ENCODE measurements around the gene GREM2. TPM values are rescaled to one million over a fixed set of nuclear protein-coding genes. Genes with fewer than 3 reads are reported as not detected.

Gene GREM2
- total RNA-seq, 1 donor from 2014 or later, result 4.2 TPM

- Mint-ChIP-seq H3K4me3 (no peak overlapping the region), H3K27ac (no peak overlapping the region), H3K36me3 (peaks cover 3% of the 10 kb centered on the region), H3K27me3 (no peaks in the 10 kb centered on the region), H3K9me3 (peaks cover 13% of the 10 kb centered on the region), H3K4me1 (ENCODE audit: unreplicated experiment) (no peaks in the 10 kb centered on the region)
- TF ChIP-seq CTCF (conservative IDR thresholded peaks at IDR 0.05), result no peak
- DNase-seq (ENCODE audit: extremely low spot score, unreplicated experiment), result no peak
These were observed 49.8 kb downstream of the GREM2 start for GRCh38 chr1:240562111-240562590.

GRCh38 chr1:240559781-240560180 lies 52.2 kb downstream of the GREM2 start:
- Mint-ChIP-seq H3K9me3 (peaks cover 9% of the 10 kb centered on the region), H3K36me3 (peaks cover 3% of the 10 kb centered on the region), H3K4me3 (no peak overlapping the region), H3K27ac (no peak overlapping the region), H3K4me1 (ENCODE audit: unreplicated experiment) (peaks cover 13% of the 10 kb centered on the region), H3K27me3 (no peaks in the 10 kb centered on the region)
- no peak for DNase-seq (ENCODE audit: extremely low spot score, unreplicated experiment)
- no peak for TF ChIP-seq CTCF (conservative IDR thresholded peaks at IDR 0.05)

GRCh38 chr1:240555524-240555923 lies 56.4 kb downstream of the GREM2 start:
- H3K4me1 Mint-ChIP-seq (ENCODE audit: unreplicated experiment), result peaks cover 13% of the 10 kb centered on the region
- no peak overlapping the region for H3K4me3 Mint-ChIP-seq
- H3K36me3 Mint-ChIP-seq, result peaks cover 3% of the 10 kb centered on the region
- no peaks in the 10 kb centered on the region for H3K27me3 Mint-ChIP-seq
- H3K9me3 Mint-ChIP-seq, result peaks cover 9% of the 10 kb centered on the region
- TF ChIP-seq CTCF (conservative IDR thresholded peaks at IDR 0.05), result no peak
- no peak overlapping the region for H3K27ac Mint-ChIP-seq
- no peak for DNase-seq (ENCODE audit: extremely low spot score, unreplicated experiment)

- Mint-ChIP-seq H3K4me1 (ENCODE audit: unreplicated experiment) (peaks cover 13% of the 10 kb centered on the region), H3K27me3 (no peaks in the 10 kb centered on the region), H3K9me3 (peaks cover 9% of the 10 kb centered on the region), H3K27ac (no peak overlapping the region), H3K4me3 (no peak overlapping the region), H3K36me3 (peaks cover 3% of the 10 kb centered on the region)
- DNase-seq (ENCODE audit: extremely low spot score, unreplicated experiment), result no peak
- TF ChIP-seq CTCF (conservative IDR thresholded peaks at IDR 0.05), result no peak
These were observed 58.6 kb downstream of the GREM2 start for GRCh38 chr1:240553351-240553750.

GRCh38 chr1:240539769-240540414 lies 72.1 kb downstream of the GREM2 start:
- Mint-ChIP-seq H3K9me3 (no peaks in the 10 kb centered on the region), H3K4me3 (no peak overlapping the region)

More at GRCh38 chr1:240539769-240540414, 72.1 kb downstream of the GREM2 start:
- no peak for DNase-seq (ENCODE audit: extremely low spot score, unreplicated experiment)
- H3K36me3 Mint-ChIP-seq, result no peaks in the 10 kb centered on the region
- no peaks in the 10 kb centered on the region for H3K4me1 Mint-ChIP-seq (ENCODE audit: unreplicated experiment)
- TF ChIP-seq CTCF (conservative IDR thresholded peaks at IDR 0.05), result no peak
- H3K27ac Mint-ChIP-seq, result no peak overlapping the region
- peaks cover 9% of the 10 kb centered on the region for H3K27me3 Mint-ChIP-seq

All from type B pancreatic cell (in vitro differentiated cells).